HepG2 (cell line): ENCODE data around the gene KCNH1.

Source experiments
- CBX1 ChIP-seq: IDR thresholded peaks from one replicate; pipeline ENCODE4 v1.6.1; 2016; ENCODE audit warnings: antibody characterized with exemption, low read depth
- HDAC2 ChIP-seq: sonication (generic); formaldehyde crosslinking; IDR thresholded peaks from 2 replicates; pipeline ENCODE4 v1.4.0; 2020; ENCODE audit warnings: missing genetic modification reagents
- MTA1 ChIP-seq: sonication (generic); formaldehyde crosslinking; IDR thresholded peaks from 2 replicates; pipeline ENCODE4 v1.4.0; 2020; ENCODE audit warnings: missing genetic modification reagents, mild to moderate bottlenecking, borderline replicate concordance
- NCOR1 ChIP-seq: fragments of 200-600 bp; sonication (generic); IDR thresholded peaks from 2 replicates; pipeline ENCODE4 v1.7.0; 2017; ENCODE audit warnings: antibody characterized with exemption, low read length, borderline replicate concordance
- POLR2AphosphoS5 ChIP-seq: IDR thresholded peaks from 2 replicates; pipeline ENCODE4 v1.6.1; 2012; ENCODE audit warnings: low read depth, low read length
- TBP ChIP-seq: sonication (generic); formaldehyde crosslinking; IDR thresholded peaks from 2 replicates; pipeline ENCODE4 v1.5.0; 2020; ENCODE audit warnings: missing genetic modification reagents
- TBX3 ChIP-seq: fragments of 450-650 bp; IDR thresholded peaks from 2 replicates; pipeline ENCODE4 v1.6.1; 2017; ENCODE audit warnings: antibody characterized with exemption, mild to moderate bottlenecking, inconsistent platforms, borderline replicate concordance
- ZFP82 ChIP-seq: sonication (generic); formaldehyde crosslinking; IDR thresholded peaks from 2 replicates; pipeline ENCODE4 v1.5.1; 2020; ENCODE audit warnings: mild to moderate bottlenecking, missing genetic modification reagents, borderline replicate concordance
- ZNF232 ChIP-seq: sonication (generic); formaldehyde crosslinking; IDR thresholded peaks from 2 replicates; pipeline ENCODE4 v1.4.0; 2020; ENCODE audit warnings: missing genetic modification reagents, borderline replicate concordance
- TF ChIP-seq, protein P1 (sequence below): sonication (generic); formaldehyde crosslinking; IDR thresholded peaks from 2 replicates; pipeline ENCODE4 v1.4.0; 2020; ENCODE audit warnings: missing genetic modification reagents, borderline replicate concordance
- TF ChIP-seq, protein P2 (sequence below), 2 experiments: sonication (generic) in 1 of 2; formaldehyde crosslinking in 1 of 2; IDR thresholded peaks; 2 replicates each; pipeline versions ENCODE4 v1.5.1 to v1.6.1; 2011 to 2020; ENCODE audit warnings: borderline replicate concordance in 1 of 2, low read depth in 1 of 2, low read length in 1 of 2, mild to moderate bottlenecking in 1 of 2, missing genetic modification reagents in 1 of 2, moderate library complexity in 1 of 2

DNA sequence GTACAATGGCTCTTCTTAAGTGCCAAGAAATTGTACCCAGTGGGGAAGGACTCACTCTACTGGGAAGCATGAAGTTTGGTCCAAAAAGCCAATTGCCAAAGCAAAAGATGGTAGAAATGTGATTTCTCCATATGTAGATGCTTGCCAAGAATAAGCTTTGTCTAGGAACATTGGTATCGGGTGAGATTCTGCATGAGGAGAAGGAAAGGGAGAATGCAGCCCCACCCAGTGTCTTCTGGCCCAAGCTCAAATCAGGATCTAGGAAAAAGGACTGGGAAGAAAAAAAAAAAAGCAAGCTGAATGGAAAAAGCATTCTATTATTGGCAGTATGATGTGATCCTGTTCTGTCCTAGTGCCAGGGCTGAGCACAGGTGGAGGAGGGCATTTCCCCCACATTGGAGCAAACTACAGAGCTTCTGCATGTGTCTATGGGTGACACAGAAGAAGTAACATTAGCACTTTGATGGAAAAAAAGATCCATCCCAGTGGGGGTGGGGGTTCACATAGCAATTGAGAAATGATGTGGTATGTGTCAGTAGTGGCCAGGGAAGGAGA, 226.6 kb downstream of the KCNH1 start:
- TF ChIP-seq MTA1 (CRISPR knock-in tag) (no peak), CBX1 (no peak), ZNF232 (CRISPR knock-in tag) (no peak), TBP (CRISPR knock-in tag) (no peak), NCOR1 (no peak), ZFP82 (no peak), HDAC2 (CRISPR knock-in tag) (no peak), POLR2AphosphoS5 (no peak), TBX3 (no peak)
- TF ChIP-seq, protein P1, sequence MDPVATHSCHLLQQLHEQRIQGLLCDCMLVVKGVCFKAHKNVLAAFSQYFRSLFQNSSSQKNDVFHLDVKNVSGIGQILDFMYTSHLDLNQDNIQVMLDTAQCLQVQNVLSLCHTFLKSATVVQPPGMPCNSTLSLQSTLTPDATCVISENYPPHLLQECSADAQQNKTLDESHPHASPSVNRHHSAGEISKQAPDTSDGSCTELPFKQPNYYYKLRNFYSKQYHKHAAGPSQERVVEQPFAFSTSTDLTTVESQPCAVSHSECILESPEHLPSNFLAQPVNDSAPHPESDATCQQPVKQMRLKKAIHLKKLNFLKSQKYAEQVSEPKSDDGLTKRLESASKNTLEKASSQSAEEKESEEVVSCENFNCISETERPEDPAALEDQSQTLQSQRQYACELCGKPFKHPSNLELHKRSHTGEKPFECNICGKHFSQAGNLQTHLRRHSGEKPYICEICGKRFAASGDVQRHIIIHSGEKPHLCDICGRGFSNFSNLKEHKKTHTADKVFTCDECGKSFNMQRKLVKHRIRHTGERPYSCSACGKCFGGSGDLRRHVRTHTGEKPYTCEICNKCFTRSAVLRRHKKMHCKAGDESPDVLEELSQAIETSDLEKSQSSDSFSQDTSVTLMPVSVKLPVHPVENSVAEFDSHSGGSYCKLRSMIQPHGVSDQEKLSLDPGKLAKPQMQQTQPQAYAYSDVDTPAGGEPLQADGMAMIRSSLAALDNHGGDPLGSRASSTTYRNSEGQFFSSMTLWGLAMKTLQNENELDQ (CRISPR knock-in tag), result no peak
- TF ChIP-seq, protein P2, sequence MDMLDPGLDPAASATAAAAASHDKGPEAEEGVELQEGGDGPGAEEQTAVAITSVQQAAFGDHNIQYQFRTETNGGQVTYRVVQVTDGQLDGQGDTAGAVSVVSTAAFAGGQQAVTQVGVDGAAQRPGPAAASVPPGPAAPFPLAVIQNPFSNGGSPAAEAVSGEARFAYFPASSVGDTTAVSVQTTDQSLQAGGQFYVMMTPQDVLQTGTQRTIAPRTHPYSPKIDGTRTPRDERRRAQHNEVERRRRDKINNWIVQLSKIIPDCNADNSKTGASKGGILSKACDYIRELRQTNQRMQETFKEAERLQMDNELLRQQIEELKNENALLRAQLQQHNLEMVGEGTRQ (IDR thresholded peaks at IDR 0.05; ENCODE audit: low read depth, low read length), result no peak
- TF ChIP-seq, protein P2 (CRISPR knock-in tag; IDR thresholded peaks at IDR 0.05; ENCODE audit: borderline replicate concordance), result no peak
